Activated CD8-positive, alpha-beta T cell treated with anti-CD3 and anti-CD28 coated beads for 36 hours (primary cell): ENCODE measurements around the gene DGCR2. TPM values are rescaled to one million over a fixed set of nuclear protein-coding genes. Genes with fewer than 3 reads are reported as not detected.

Experiments
- ATAC-seq: fragments of 200-7000 bp; cut with Tn5 transposase; one replicate; pipeline ENCODE4 v1.10.0; 2021; ENCODE audit warnings: mild to moderate bottlenecking, moderate library complexity
- CTCF ChIA-PET: fragments of 350-600 bp; sonication (Branson Sonifier 250); formaldehyde crosslinking; loops from one replicate; lab custom pipeline; 2021; ENCODE audit warnings: antibody characterized with exemption; lab: Charles Lee
- POLR2A ChIA-PET: fragments of 350-600 bp; sonication (Branson Sonifier 250); formaldehyde crosslinking; loops from one replicate; lab custom pipeline; 2021; ENCODE audit warnings: antibody characterized with exemption; lab: Charles Lee
- DNase-seq: peaks from one replicate; pipeline ENCODE4 v3.0.0-alpha.2; 2020
- H3K27ac Mint-ChIP-seq: one replicate; pipeline ENCODE4 v1.8.0; 2021; ENCODE audit warnings: mild to moderate bottlenecking, mixed read lengths
- H3K27me3 Mint-ChIP-seq: one replicate; pipeline ENCODE4 v1.8.0; 2021; ENCODE audit warnings: mixed read lengths
- H3K36me3 Mint-ChIP-seq: one replicate; pipeline ENCODE4 v1.8.0; 2021; ENCODE audit warnings: low read depth, mixed read lengths
- H3K4me1 Mint-ChIP-seq: one replicate; pipeline ENCODE4 v1.8.0; 2021; ENCODE audit warnings: low read depth, mixed read lengths
- H3K4me3 Mint-ChIP-seq: one replicate; pipeline ENCODE4 v1.8.0; 2021; ENCODE audit warnings: mild to moderate bottlenecking, moderate library complexity, mixed read lengths
- H3K9me3 Mint-ChIP-seq: one replicate; pipeline ENCODE4 v1.8.0; 2021; ENCODE audit warnings: mixed read lengths
- intact Hi-C: fragments of 100-400 bp; cut with micrococcal nuclease; formaldehyde crosslinking; loops from one replicate; pipeline ENCODE4 v1.10.0; 2022
- total RNA-seq, 2 experiments: library from RNA; stranded (reverse); gene quantifications; one replicate each; pipeline ENCODE4 v1.2.3, GENCODE V29; 2021
- TF ChIP-seq, protein P1 (sequence below): fragments of 200-600 bp; IDR thresholded peaks from one replicate; pipeline ENCODE4 v1.8.0; 2022; ENCODE audit warnings: antibody characterized with exemption, mild to moderate bottlenecking

Gene DGCR2
- total RNA-seq, 2 experiments from 2014 or later: 18.0 to 20.0 TPM

DNA sequence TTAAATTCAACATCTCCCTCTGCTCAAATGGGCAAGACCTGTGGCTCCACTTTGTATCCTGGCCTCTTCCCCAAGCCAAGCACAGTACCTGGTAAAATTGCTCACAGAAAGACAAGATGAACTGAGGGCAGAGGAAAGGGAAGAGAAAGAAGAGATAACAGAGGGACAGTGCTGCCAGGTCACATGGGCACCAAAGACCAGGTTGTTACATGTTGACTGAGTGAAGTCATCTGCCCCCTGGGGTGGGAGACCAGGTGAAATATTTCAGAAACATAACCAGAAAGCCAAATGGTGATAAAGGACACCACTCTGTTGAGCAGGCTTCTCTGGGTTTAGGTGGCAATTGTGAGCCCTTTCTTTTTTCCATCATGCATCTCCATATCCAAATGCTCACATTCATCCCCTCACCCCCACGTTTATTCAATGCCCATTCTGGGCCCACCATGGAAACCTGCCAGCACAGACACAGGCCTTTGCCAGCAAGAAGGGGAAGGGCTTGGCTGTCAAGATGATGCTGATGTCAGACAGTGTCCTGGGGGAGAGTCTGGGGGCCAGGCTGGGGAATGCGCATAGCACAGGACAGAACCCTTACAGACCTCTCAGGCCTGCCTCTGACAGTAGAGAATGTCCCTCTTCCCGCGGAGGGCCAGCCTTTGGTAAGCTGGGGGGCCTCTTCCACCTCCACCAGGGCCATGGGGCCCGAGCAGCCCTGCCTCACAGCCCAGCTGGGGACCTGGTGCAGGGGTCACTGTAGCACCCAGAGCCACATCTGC is 51.6 kb downstream of the DGCR2 start:
- Mint-ChIP-seq H3K4me1 (peaks cover 13% of the 10 kb centered on the region), H3K27ac (no peak overlapping the region)
- CTCF ChIA-PET: no interaction called here

DNA sequence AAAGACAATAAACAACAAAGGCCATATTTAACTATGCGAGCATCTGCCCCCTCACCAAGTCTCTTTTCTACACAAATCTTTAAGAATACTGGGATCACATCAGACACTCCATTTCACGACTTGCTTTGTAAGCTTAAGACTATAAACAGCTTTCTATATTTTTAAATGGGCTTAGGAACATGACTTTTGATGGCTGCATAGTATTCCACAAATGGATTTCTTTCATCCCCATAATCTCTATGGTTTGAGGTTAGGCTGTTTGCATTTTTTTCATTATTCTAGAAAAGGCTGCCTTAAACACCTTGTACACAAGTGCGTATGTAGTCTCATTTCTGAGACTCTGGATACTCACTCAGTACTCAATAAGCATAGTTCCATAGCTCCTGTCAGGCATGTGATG is 52.8 kb downstream of the DGCR2 start:
- H3K4me1 Mint-ChIP-seq: peaks cover 13% of the 10 kb centered on the region
- ATAC-seq: no peak
- TF ChIP-seq, protein P1, sequence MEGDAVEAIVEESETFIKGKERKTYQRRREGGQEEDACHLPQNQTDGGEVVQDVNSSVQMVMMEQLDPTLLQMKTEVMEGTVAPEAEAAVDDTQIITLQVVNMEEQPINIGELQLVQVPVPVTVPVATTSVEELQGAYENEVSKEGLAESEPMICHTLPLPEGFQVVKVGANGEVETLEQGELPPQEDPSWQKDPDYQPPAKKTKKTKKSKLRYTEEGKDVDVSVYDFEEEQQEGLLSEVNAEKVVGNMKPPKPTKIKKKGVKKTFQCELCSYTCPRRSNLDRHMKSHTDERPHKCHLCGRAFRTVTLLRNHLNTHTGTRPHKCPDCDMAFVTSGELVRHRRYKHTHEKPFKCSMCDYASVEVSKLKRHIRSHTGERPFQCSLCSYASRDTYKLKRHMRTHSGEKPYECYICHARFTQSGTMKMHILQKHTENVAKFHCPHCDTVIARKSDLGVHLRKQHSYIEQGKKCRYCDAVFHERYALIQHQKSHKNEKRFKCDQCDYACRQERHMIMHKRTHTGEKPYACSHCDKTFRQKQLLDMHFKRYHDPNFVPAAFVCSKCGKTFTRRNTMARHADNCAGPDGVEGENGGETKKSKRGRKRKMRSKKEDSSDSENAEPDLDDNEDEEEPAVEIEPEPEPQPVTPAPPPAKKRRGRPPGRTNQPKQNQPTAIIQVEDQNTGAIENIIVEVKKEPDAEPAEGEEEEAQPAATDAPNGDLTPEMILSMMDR: no peak
- H3K36me3 Mint-ChIP-seq: peaks cover 22% of the 10 kb centered on the region
- no peaks in the 10 kb centered on the region for H3K27me3 Mint-ChIP-seq
- CTCF ChIA-PET: no interaction called here
- intact Hi-C loops: no loop called here
- POLR2A ChIA-PET: no interaction called here
- H3K27ac Mint-ChIP-seq: no peak overlapping the region
- no peaks in the 10 kb centered on the region for H3K9me3 Mint-ChIP-seq
- no peak for DNase-seq
- no peak overlapping the region for H3K4me3 Mint-ChIP-seq

More for the DNA sequence above, 51.6 kb downstream of the DGCR2 start:
- Mint-ChIP-seq H3K27me3 (no peaks in the 10 kb centered on the region), H3K4me3 (no peak overlapping the region), H3K36me3 (peaks cover 14% of the 10 kb centered on the region), H3K9me3 (no peaks in the 10 kb centered on the region)
- TF ChIP-seq, protein P1: no peak
- no peak for DNase-seq
- no peak for ATAC-seq
- intact Hi-C loops: no loop called here
- POLR2A ChIA-PET: no interaction called here

DNA sequence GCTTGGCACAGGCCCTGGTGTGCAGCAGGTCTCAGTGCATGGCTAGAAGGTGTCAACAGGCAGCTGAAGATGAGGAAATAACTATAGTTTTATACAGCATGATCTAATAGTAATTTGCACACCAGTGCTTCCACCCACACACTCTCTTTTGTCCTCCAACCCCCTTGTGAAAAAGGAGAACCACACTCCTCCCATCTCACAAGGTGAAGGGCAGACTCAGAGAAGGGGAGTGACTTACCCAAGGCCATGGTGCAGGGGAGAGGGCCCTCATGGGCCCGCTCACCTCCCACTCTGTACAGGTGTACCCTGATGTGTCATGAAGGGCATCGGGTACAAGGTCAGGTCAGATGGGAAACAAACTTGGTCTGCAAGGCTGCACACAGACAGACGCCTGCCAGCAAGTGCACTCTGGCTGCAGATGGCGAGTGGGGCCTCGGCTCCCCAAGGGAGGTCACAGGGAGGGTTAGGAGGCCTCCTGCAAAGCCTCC is 53.4 kb downstream of the DGCR2 start:
- H3K27ac Mint-ChIP-seq: no peak overlapping the region
- TF ChIP-seq, protein P1: no peak
- DNase-seq: no peak
- intact Hi-C loops: no loop called here
- no peak for ATAC-seq
- ChIA-PET POLR2A (no interaction called here), CTCF (no interaction called here)
- H3K4me3 Mint-ChIP-seq: no peak overlapping the region
- H3K27me3 Mint-ChIP-seq: no peaks in the 10 kb centered on the region
- peaks cover 22% of the 10 kb centered on the region for H3K36me3 Mint-ChIP-seq
- H3K9me3 Mint-ChIP-seq: no peaks in the 10 kb centered on the region
- peaks cover 12% of the 10 kb centered on the region for H3K4me1 Mint-ChIP-seq

DNA sequence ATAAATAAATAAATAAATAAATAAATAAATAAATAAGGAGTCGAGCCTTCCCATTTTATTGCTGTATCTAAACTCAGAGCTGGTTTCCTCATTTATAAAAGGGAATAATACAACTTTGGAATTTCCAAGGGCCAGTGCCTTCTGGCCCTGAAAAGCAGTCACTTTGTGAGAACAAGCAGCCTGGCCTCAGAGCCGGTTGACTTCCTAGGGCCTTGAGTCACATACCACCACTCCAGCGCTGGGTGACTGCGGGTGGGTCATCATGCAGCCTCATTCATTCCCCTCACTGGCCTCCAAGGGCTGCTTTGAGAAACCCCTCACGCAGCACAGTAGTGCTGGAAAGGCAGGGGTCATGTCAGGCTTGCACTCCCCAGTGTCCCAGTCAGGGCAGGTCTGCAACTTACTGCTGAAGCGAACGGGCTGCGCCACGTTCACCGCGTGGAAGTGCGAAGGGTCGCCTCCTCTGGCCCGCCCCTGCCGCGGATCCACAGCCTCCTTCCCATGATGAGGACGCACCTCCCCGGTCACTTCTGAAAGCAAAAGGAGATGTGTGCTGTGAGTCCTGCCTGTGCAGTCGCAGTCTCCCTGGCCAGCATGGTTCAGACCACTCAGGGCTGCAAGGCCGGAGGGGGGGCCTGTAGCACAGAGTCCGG is 54.4 kb downstream of the DGCR2 start:
- ATAC-seq: no peak
- TF ChIP-seq, protein P1: no peak
- H3K4me3 Mint-ChIP-seq: no peak overlapping the region
- CTCF ChIA-PET: no interaction called here
- H3K27ac Mint-ChIP-seq: no peak overlapping the region
- no peaks in the 10 kb centered on the region for H3K27me3 Mint-ChIP-seq
- peaks cover 5% of the 10 kb centered on the region for H3K4me1 Mint-ChIP-seq
- intact Hi-C loops: no loop called here
- no peaks in the 10 kb centered on the region for H3K9me3 Mint-ChIP-seq
- POLR2A ChIA-PET: no interaction called here
- peaks cover 25% of the 10 kb centered on the region for H3K36me3 Mint-ChIP-seq
- no peak for DNase-seq
